Cortex of kidney (tissue), 1 donor: Measurements from ENCODE around the gene ZCWPW1.

Experiments used
- DNase-seq: peaks from one replicate; lab custom pipeline; 2025; lab: John Stamatoyannopoulos, UW

The ZCWPW1 gene

GRCh38 chr7:100428199-100428966, at the start of gene ZCWPW1:
TSS of gene ZCWPW1 (minus strand) at chr7:100428703. CDS start at chr7:100420649, 8,054 bp downstream.
- DNase-seq: peak; percentile 71

- no peak for DNase-seq
Measured at GRCh38 chr7:100477871-100478267, 49.4 kb upstream of the ZCWPW1 start.

- DNase-seq: no peak
Measured at GRCh38 chr7:100476903-100477870, 48.7 kb upstream of the ZCWPW1 start.

GRCh38 chr7:100476101-100476780, 47.7 kb upstream of the ZCWPW1 start:
- no peak for DNase-seq

- DNase-seq: no peak
Measured at GRCh38 chr7:100475549-100475948, 47.0 kb upstream of the ZCWPW1 start.

GRCh38 chr7:100472854-100473499, 44.5 kb upstream of the ZCWPW1 start:
- DNase-seq: no peak

GRCh38 chr7:100472121-100472851, 43.8 kb upstream of the ZCWPW1 start:
- no peak for DNase-seq

- no peak for DNase-seq
Measured at GRCh38 chr7:100471021-100471420, 42.5 kb upstream of the ZCWPW1 start.

GRCh38 chr7:100469227-100470044, 40.9 kb upstream of the ZCWPW1 start:
- no peak for DNase-seq

GRCh38 chr7:100467638-100468373, 39.3 kb upstream of the ZCWPW1 start:
- DNase-seq: no peak

GRCh38 chr7:100466653-100467605, 38.4 kb upstream of the ZCWPW1 start:
- no peak for DNase-seq

- no peak for DNase-seq
Measured at GRCh38 chr7:100465702-100466311, 37.3 kb upstream of the ZCWPW1 start.

GRCh38 chr7:100465299-100465698, 36.8 kb upstream of the ZCWPW1 start:
- DNase-seq: no peak

- no peak for DNase-seq
Measured at GRCh38 chr7:100464791-100465190, 36.3 kb upstream of the ZCWPW1 start.

GRCh38 chr7:100464210-100464660, 35.7 kb upstream of the ZCWPW1 start, which contains the start of gene SPACDR:
TSS of gene SPACDR (minus strand) at chr7:100464260. CDS start at chr7:100464025, 235 bp downstream.
- no peak for DNase-seq

- DNase-seq: no peak
Measured at GRCh38 chr7:100457033-100457432, 28.5 kb upstream of the ZCWPW1 start.

- DNase-seq: no peak
Measured at GRCh38 chr7:100456562-100456961, 28.1 kb upstream of the ZCWPW1 start.

- DNase-seq: no peak
Measured at GRCh38 chr7:100455206-100455605, 26.7 kb upstream of the ZCWPW1 start.
